HG02759 (cell line): ENCODE measurements around the gene MLANA.
A peak's percentile ranks its signal among the peaks of the same experiment; 100 is the strongest.

ENCODE experiments used
- ATAC-seq: cut with Tn5 transposase; IDR thresholded peaks from one replicate; pipeline ENCODE4 v1.9.1; 2021; ENCODE audit warnings: mild to moderate bottlenecking, moderate library complexity; ENCODE audit not compliant: unreplicated experiment

Gene MLANA

DNA sequence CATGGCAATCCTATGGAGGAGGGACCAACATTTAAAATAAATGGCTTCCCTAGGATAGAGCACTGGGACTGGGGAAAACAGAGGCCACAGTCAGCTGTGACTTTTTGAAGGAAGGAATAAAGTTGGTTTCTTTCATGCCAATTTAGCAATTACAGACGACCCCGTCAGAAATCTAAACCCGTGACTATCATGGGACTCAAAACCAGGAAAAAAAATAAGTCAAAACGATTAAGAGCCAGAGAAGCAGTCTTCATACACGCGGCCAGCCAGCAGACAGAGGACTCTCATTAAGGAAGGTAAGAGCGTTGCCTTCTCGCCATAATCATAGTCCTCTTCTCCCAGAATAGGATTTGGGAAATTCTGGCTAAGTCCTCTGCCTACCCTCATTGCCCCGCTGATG, at the start of gene MLANA:
Gene MLANA, plus strand, starts transcription at position 249 of the 400 bp plus-strand sequence. CDS start 1,586 bp downstream, outside the sequence.
- no peak for ATAC-seq

DNA sequence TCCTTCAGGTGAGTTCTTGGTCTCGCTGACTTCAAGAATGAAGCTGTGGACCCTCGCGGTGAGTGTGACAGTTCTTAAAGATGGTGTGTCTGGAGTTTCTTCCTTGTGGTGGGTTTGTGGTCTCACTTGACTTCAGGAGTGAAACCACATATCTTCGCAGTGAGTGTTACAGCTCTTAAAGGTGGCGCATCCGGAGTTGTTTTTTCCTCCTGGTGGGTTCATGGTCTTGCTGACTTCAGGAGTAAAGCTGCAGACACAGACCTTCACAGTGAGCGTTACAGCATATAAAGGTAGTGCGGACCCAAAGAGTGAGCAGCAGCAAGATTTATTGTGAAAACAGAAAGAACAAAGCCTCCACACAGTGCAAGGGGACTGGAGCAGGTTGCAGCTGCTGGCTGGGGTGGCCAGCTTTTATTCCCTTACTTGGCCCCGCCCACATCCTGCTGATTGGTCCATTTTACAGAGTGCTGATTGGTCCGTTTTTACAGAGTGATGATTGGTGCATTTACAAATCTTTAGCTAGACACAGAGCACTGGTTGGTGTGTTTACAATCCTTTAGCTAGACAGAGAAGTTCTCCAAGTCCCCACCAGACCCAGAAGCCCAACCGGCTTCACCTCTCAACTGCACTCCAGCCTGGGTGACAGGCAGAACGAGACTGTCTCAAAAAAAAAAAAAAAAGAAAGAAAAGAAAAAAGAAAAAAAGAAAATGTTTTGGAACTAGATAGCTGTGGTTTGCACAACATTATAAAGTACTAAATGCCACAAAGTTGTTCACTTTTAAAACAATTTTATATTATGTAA, 48.7 kb upstream of the MLANA start:
- no peak for ATAC-seq

DNA sequence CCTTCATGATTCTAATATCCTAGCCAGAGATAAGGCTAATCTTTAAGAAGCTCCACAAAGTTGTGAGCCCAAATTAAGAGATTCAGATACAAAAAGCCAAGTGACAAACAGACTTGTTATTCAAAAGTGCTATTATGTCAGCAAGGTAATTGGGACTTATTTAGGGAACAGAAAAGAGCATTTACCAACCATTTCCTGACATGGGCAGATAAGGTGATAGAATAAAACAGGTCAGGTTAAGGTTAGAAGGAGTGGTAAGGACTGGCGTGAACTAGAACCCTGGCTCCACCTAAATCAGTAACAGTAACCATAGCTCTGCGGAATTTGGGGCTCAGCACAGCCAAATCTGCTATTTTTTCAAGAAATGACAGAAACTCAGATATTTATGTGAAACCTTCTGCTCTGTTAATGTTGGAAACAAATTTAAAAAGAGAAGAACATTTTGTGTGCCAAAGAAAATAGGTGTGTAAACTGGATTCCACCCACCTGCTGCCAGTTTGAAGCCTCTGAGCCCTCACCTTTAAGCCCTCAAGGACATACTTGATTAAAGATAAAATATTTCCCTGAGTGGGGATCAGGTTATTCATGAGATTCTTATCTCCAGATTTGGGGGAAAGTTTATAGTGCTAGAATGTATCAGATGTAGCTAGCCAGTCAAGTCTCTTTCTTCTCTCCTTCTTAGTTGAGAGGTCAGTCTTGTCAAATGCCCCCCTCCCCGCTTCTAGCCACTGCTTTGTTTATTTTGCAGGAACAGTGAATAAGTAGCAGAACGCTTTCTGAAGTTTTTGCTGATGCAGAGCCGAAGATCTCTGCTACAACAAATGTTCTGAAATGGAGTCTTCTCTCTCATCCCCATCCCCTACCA, 47.5 kb upstream of the MLANA start:
- no peak for ATAC-seq

DNA sequence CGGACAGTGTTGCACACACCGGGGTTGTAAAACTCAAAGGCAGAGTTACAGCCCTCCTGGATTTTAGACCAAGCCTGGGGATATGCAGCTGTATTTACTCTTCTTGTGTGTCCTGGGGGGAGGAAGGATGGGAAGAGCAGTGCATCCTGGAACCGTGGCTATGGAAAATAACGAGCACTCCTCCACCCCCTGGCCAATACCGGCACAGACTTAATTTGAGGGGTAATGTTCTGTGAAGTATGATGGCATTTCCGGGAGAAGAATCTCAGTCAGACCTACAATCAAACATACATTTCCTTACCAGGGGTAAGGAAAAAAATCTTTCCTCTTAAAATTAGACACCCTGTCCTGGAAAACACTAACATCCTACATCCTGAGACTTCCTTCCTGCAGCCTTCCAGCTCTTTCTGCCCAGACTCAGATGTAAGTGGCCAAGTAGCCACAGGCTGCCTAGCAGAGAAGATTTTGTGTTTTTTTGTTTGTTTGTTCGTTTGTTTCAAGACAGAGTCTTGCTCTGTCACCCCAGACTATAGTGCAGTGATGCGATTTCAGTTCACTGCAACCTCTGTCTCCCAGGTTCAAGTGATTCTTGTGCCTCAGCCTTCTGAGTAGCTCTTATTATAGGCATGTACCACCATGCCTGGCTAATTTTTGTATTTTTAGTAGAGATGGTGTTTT, 46.8 kb upstream of the MLANA start:
- no peak for ATAC-seq

GRCh38 chr9:5845157-5845531, 45.5 kb upstream of the MLANA start:
- ATAC-seq: no peak

GRCh38 chr9:5846096-5846495, 44.6 kb upstream of the MLANA start:
- ATAC-seq: no peak

- no peak for ATAC-seq
These were observed 44.2 kb upstream of the MLANA start for GRCh38 chr9:5846501-5846921.

DNA sequence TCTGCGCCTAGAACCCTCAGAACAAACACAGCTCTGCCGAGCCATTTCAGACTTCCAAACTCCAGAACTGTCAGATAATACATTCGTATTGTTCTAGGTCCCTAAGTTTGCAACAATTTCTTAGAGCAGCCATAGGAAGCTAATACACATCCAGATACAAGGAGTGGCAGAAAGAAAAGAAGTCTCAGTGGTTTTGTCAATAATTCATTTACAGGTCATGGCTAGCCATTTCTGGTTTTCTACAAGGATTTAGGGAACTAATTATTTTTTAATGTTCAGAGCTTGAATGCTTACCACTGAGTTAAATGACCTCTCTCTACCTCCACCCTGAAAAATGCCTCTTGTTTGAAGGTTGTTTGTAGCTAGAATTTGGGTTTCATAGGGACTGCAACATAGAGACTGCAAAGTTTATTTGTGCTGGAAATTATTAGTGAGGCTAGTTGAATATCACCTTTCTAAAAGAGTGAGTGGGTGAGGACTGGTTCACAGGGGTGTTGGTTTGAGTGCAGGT, 42.3 kb upstream of the MLANA start:
- no peak for ATAC-seq

DNA sequence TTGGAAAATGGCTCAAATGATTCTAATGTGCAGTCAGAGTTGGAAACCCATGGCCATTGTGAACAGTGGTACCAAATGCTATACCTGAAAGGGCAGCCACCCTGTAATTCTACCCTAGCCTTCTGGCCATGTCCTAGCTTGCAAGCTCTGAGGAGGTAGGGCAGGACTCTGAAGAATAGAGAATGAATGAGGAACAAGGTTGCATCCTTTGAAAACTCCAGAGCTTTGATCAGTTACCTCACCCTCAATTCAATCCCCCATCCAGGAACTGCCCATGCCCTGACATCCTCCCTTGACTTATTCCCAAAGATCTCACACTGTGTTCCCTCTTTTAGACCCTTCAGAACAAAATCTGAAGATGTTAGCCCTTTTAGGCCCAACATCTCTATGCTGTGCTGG, 40.0 kb upstream of the MLANA start:
- no peak for ATAC-seq

DNA sequence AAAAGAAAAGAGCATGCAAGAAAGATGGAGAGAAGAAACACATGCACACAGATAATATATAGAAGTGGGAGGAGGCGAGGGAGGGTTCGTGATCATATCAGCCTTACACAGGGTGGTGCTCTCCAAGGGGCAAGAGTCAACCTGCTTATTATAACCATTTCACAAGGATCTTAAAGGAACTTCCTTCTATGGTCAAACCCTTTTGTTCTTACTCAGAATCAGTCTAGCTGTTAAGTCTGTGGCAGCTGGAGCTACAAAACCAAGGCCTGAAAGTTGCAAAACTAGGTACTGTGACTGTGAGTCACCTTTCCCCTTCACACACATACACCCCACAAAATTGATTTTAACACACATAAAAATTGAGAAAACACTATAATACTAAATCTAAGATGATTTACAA, 39.2 kb upstream of the MLANA start:
- ATAC-seq: peak; percentile 89

DNA sequence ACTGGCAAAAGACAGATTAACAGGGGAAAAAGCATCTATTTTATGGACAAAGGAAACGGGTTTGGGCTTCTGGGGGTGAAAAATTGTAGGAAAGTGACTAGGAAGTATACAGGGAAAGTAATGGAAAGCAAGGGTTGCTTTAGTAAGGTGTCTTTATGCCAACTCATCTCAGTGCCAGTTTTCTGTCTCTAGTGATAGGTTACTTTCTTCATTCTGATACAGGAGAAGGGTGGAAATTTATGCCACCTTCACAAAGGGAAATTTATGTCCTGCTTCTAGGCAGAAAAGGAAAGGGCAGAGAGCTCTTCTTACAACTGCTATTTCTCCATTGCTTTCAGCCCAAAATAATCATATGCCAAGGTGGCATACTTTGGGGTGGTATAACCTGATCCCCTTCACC, 37.7 kb upstream of the MLANA start:
- ATAC-seq: no peak

DNA sequence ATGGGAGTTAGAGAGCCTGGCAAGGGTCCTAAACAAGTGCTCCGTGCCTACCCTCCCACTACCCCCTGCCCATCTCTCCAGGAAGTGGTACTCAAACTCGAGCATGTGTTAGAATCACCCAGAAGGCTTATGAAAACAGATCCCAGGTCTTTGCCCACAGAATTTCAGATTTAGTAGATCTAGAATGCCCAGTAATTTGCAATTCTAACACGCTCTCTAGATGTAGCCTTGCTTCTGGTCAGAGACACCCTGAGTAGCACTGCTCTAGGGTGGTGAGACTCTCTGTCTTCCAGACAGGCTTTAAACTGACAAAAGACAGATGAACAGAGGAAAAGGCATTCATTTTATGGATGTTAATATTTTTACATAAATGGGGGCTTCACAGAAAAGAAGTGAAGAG, 37.1 kb upstream of the MLANA start:
- no peak for ATAC-seq

GRCh38 chr9:5854063-5854790, 36.5 kb upstream of the MLANA start:
- ATAC-seq: no peak

- no peak for ATAC-seq
These were observed 32.8 kb upstream of the MLANA start for GRCh38 chr9:5857928-5858327.

GRCh38 chr9:5858833-5859232, 31.9 kb upstream of the MLANA start:
- no peak for ATAC-seq

DNA sequence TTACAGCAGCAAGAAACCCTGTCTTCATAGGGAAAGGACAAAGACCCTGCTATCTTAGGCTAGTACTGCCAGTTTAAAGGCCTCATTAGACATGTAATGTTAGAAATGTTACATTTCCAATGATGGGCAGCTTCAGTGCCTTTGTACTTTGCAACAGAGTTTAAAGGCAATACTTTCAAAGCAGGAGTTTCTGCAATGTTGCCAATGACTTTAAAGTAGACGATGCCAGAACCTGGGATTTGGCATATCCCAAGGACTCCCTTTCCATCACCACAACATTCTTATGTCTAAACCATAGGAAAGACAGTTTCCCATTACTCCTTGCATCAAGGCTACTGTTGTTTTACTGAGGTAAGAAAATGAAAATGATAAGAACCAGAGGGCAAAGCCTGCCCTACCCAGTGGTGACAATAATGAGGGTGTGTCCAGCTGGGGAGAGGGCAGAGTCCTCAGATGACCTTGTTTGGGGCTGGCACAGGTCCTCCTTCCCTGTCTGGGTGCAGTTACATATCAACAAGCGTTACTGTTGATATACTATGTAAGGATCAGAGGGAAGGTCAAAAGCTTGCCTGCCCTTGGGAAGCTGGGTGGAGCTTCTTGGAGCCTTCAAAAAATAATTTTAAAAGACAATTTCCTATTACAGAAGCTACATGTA, 27.5 kb upstream of the MLANA start:
- no peak for ATAC-seq

- no peak for ATAC-seq
These were observed 26.2 kb upstream of the MLANA start for GRCh38 chr9:5864446-5864845.

GRCh38 chr9:5866272-5866671, 24.4 kb upstream of the MLANA start:
- no peak for ATAC-seq

- ATAC-seq: no peak
These were observed 24.0 kb upstream of the MLANA start for GRCh38 chr9:5866685-5867084.

DNA sequence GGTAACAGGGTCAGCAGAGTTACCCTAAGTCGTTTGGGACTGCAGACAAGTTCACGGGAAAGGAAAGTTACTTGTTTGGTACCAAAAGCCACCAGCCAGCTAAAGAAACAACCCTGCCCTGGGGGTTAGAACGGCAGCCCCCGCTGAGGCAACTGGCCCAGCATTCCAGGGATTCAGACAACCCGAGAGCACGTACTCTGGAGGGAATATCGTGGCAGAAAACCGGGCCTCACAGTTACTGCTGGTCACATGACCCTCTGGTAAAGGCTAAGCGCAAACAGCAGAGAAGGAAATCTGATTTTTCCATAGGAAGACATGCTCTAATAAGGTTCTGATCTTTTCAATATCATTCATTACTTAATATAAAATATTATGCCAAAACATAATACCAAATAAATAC, 22.5 kb upstream of the MLANA start:
- ATAC-seq: no peak
